Measurements from ENCODE around the gene CLCN1.

CLCN1 gene

GRCh38 chr7:143385891-143386781 lies 70.2 kb downstream of the CLCN1 start:
- H3K27ac ChIP-seq, result no peak overlapping the region
- no peak for TF ChIP-seq CTCF (IDR thresholded peaks at IDR 0.05)
- TF ChIP-seq ZFX (IDR thresholded peaks at IDR 0.05; ENCODE audit: borderline replicate concordance), result no peak

- TF ChIP-seq CTCF (IDR thresholded peaks at IDR 0.05) (0 out of 2 replicates have a peak, but pooled peaks have one; percentile 6), ZFX (IDR thresholded peaks at IDR 0.05; ENCODE audit: borderline replicate concordance) (no peak)
- H3K27ac ChIP-seq, result no peak overlapping the region
Measured at GRCh38 chr7:143387156-143387975, 71.5 kb downstream of the CLCN1 start.

DNA sequence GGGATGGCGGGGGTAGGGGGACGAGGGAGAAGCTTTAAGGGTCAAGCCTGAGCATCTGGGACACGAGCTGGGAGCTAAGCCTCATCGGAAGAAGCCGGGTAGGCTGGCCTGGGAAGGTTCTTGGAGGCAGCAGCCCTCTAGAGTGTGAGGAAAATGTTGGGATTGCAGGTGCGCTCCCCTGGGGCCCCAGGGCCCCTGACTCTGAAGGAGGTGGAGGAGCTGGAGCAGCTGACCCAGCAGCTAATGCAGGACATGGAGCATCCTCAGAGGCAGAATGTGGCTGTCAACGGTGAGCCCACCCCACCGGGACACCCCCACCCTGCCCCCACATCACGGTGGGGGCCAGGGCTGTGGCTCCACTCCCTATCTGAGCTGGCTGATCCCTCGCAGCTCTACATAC lies 72.1 kb downstream of the CLCN1 start:
- TF ChIP-seq CTCF (IDR thresholded peaks at IDR 0.05) (no peak), ZFX (IDR thresholded peaks at IDR 0.05; ENCODE audit: borderline replicate concordance) (no peak)
- H3K27ac ChIP-seq, result no peak overlapping the region

DNA sequence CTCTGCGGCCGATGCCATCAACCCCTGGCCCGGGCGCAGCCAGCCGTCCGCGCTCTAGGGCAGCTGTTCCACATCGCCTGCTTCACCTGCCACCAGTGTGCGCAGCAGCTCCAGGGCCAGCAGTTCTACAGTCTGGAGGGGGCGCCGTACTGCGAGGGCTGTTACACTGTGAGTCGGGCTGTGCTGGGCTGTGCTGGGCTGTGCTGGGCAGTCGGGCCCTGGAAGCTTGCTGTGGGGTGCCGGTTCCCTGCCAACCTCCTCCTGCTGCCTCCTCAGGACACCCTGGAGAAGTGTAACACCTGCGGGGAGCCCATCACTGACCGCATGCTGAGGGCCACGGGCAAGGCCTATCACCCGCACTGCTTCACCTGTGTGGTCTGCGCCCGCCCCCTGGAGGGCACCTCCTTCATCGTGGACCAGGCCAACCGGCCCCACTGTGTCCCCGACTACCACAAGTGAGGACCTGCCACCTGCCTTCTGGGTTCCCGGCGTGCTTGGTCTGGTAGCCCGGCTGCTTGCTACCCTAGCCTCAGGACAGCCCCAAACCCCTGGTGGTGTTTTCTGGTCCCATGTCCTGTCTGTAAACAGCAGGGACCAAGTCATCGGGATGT lies 72.7 kb downstream of the CLCN1 start:
- no peak for TF ChIP-seq CTCF (IDR thresholded peaks at IDR 0.05)
- TF ChIP-seq ZFX (IDR thresholded peaks at IDR 0.05; ENCODE audit: borderline replicate concordance), result no peak
- H3K27ac ChIP-seq, result no peak overlapping the region

- H3K27ac ChIP-seq, result no peak overlapping the region
- TF ChIP-seq ZFX (IDR thresholded peaks at IDR 0.05; ENCODE audit: borderline replicate concordance), result no peak
- TF ChIP-seq CTCF (IDR thresholded peaks at IDR 0.05), result no peak
Measured at GRCh38 chr7:143389316-143390103, 73.6 kb downstream of the CLCN1 start.

- no peak for TF ChIP-seq CTCF (IDR thresholded peaks at IDR 0.05)
- no peak for TF ChIP-seq ZFX (IDR thresholded peaks at IDR 0.05; ENCODE audit: borderline replicate concordance)
- H3K27ac ChIP-seq, result no peak overlapping the region
Measured at GRCh38 chr7:143390104-143390772, 74.3 kb downstream of the CLCN1 start.

Measured in 22Rv1 (cell line).